Coronary artery (tissue), 2 donors: ENCODE measurements around the gene CORO2B.

Experiments
- DNase-seq: peaks from one replicate; pipeline ENCODE4 v3.0.0-alpha.2; 2017; ENCODE audit warnings: low spot score
- H3K27ac ChIP-seq, 2 donors: fragments of 200-600 bp; sonication (generic); one replicate each; pipeline ENCODE4 v1.5.1; 2016 to 2019
- H3K4me3 ChIP-seq: fragments of 200-600 bp; sonication (generic); 2 replicates; pipeline ENCODE4 v1.5.1; 2016; ENCODE audit warnings: mild to moderate bottlenecking, moderate library complexity
- TF ChIP-seq, protein P1 (sequence below): fragments of 200-600 bp; sonication (generic); IDR thresholded peaks from one replicate; pipeline ENCODE4 v1.5.1; 2019; ENCODE audit warnings: antibody characterized with exemption

CORO2B gene

DNA sequence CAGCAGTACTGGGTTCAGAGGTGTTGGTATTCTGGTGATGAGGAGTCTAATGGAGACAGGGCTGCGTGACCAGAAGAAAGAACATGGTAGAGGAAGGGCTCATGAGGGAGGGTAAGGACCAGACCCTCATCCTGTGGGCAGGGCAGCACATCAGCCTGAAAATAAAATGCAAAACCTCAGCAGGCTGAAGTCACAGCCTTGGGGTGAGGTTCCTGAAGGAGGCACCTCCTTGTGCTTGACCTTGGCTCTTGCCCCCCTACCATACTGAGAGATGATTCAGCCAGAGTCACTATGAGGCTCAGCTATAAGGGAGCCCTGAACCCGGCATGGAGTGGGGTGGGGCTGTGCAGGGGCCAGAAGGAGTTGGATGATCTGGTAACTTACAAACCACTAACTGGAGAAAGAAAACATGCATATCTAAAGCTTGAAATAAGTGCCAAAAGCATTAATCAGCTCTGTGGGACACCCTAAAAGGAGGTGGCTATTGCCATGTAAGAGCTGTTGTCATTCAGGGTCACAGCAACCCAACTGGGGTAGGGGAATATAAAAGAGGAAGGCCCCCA is 60.2 kb downstream of the CORO2B start:
- TF ChIP-seq, protein P1, sequence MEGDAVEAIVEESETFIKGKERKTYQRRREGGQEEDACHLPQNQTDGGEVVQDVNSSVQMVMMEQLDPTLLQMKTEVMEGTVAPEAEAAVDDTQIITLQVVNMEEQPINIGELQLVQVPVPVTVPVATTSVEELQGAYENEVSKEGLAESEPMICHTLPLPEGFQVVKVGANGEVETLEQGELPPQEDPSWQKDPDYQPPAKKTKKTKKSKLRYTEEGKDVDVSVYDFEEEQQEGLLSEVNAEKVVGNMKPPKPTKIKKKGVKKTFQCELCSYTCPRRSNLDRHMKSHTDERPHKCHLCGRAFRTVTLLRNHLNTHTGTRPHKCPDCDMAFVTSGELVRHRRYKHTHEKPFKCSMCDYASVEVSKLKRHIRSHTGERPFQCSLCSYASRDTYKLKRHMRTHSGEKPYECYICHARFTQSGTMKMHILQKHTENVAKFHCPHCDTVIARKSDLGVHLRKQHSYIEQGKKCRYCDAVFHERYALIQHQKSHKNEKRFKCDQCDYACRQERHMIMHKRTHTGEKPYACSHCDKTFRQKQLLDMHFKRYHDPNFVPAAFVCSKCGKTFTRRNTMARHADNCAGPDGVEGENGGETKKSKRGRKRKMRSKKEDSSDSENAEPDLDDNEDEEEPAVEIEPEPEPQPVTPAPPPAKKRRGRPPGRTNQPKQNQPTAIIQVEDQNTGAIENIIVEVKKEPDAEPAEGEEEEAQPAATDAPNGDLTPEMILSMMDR: no peak
- no peak overlapping the region for H3K4me3 ChIP-seq
- DNase-seq: no peak
- H3K27ac ChIP-seq: peak overlapping the region; percentile 35 to 76

DNA sequence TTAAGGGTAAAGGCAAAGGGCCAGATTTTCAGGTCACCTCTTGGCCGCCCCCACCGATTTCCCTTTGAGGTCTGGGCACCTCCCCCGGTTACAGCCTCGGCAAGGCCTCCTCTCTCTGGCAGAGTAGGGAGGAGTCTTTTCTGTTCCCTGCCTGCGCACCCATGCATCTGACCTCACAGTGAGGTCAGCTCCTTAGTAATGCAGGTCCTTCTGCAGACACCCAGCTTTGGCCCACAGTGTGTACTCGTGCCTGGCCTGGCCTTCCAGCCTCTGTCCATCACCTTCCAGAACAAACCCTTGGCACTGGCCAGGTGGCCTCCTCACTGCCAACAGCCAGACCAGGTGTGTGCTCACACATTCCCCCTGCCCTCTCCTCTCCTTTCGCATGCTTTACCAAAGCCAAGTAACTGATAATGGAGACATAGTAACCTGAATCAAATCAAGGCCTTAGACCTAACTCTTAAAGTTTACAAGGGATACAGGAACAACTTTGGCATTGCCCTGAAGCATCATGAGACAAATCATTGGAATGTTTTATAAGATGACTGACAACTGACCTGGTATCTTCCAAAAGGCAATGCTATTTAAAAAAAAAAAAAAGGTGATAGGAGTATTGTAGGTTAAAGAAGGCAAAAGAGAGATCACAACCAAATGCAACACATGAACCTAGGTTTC is 61.3 kb downstream of the CORO2B start:
- peak overlapping the region in 1 of 2 donors; percentile 38 for H3K27ac ChIP-seq
- DNase-seq: no peak
- no peak overlapping the region for H3K4me3 ChIP-seq
- TF ChIP-seq, protein P1: no peak

DNA sequence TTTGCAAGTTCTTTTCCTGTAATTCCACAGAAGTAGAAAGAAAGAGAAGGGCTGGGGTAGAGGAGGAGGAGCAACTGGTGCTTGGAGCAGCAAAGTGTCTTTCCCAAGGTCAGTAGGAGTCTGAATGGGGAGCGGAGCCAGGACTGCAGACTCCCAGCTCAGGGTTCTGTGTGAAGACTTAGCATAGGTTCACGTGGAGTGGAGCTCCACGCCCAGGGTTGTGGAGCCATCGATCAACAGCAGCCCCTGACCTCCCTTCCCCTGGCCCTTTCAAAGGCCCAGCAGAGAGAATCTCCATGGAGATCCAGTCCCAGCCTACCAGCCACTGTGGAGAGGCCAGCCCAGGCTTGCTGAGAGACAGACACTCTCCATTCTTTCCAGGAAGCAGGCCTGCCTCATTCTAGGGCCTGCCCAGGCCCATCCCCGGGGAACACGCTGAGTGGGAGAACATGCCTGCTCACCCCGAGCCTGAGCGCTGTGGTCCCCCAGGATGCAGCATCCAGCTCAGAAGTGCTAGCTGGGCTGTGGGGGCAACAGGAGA is 62.1 kb downstream of the CORO2B start:
- peak; percentile 69 for DNase-seq
- TF ChIP-seq, protein P1: no peak
- Histone ChIP-seq H3K27ac (peak overlapping the region in 1 of 2 donors; percentile 47), H3K4me3 (no peak overlapping the region)

DNA sequence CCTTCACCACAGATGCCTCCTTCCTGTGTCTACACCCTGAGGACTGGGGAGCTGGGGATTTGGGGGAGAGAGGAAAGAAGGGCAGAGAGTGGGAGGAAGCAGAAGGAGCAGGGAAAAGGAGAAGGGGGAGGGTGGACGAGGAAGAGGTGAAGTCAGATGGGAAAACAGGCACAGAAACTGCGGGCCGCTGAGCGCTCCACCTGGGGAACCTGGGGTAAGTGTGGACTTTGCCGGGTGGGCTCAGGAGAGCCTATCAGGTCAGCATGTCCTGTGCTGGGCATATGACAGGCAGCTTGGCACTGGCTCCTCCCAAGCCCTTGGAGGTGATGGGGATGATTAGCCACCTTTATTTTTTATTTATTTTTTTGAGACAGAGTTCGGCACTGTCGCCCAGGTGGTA is 62.6 kb downstream of the CORO2B start:
- TF ChIP-seq, protein P1: no peak
- Histone ChIP-seq H3K4me3 (no peak overlapping the region), H3K27ac (peak overlapping the region in 1 of 2 donors; percentile 47)
- peak; percentile 35 for DNase-seq

DNA sequence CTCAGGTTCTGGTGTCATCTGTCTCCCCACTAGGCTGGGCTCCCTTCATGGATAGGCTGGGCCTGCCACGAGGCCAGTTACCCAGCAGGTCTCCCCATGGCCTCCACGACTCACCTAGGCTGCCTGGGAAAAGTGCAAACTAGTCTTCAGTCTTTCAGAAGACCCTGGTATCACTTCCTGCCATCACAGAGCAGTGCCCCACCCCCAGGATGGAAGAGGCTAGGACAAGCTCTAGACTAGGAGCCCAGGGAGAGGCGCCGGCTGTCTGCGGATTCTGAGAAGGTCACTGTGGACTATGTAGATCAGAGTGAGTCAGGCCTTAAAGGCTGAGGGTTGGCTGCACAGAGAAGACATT is 63.7 kb downstream of the CORO2B start:
- peak; percentile 49 for DNase-seq
- Histone ChIP-seq H3K27ac (no peak overlapping the region), H3K4me3 (no peak overlapping the region)
- TF ChIP-seq, protein P1: no peak

DNA sequence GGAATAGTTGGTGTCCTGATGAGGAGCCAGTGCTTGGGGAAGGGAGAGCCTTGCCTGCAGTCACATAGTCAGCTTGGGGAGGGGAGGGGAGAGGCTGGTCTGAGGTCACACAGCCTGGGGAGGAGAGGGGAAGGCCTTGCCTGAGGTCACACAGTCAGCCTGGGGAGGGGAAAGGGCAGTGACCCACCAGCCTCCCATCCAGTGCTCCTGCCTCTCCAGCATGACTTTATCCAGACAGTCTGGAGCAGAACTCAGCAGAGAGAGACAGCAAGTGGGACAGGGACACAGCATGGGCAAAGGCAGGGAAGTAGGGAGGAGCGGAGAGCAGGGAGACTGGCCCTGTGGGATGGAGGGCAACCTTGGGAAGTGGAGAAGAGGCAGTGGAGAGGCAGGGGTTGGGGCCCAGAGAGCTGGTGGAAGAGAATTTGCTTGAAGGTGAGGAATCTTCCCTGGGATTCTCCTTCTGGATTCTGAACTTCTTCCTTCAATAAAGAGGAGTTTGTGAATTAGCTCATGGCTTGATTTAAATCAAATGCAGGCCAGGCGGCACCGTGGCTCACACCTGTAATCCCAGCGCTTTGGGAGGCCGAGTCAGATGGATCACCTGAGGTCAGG is 64.5 kb downstream of the CORO2B start:
- TF ChIP-seq, protein P1: no peak
- DNase-seq: peak; percentile 62
- Histone ChIP-seq H3K27ac (no peak overlapping the region), H3K4me3 (no peak overlapping the region)
